Measurements from ENCODE around the gene PNLIPRP3. TPM values are rescaled to one million over a fixed set of nuclear protein-coding genes. Genes with fewer than 3 reads are reported as not detected.

PNLIPRP3 gene
- total and polyA plus RNA-seq, 10 of the 15 experiments (the other 5 are each of a cell fraction or from before 2014, with no cell fraction given): 0.03 TPM; not detected in 9

DNA sequence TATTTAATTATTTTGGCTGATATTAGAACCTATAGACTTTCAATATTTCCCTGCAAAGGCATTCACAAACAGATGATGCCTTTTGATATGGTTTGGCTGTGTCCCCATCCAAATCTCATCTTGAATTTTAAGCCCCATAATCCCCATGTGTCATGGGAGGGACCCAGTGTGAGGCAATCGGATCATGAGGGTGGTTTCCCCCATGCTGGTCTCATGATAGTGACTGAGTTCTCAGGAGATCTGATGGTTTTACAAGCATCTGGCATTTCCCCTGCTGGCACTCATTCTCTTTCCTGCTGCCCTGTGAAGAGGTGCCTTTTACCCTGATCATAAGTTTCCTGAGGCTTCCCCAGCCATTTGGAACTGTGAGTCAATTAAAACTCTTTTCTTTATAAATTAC, 9.3 kb upstream of the PNLIPRP3 start (continued):
- TF ChIP-seq, protein P1, sequence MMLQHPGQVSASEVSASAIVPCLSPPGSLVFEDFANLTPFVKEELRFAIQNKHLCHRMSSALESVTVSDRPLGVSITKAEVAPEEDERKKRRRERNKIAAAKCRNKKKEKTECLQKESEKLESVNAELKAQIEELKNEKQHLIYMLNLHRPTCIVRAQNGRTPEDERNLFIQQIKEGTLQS (IDR thresholded peaks at IDR 0.05; ENCODE audit: borderline replicate concordance, extremely low read depth, low read depth, low read length): no peak
- TF ChIP-seq, protein P2, sequence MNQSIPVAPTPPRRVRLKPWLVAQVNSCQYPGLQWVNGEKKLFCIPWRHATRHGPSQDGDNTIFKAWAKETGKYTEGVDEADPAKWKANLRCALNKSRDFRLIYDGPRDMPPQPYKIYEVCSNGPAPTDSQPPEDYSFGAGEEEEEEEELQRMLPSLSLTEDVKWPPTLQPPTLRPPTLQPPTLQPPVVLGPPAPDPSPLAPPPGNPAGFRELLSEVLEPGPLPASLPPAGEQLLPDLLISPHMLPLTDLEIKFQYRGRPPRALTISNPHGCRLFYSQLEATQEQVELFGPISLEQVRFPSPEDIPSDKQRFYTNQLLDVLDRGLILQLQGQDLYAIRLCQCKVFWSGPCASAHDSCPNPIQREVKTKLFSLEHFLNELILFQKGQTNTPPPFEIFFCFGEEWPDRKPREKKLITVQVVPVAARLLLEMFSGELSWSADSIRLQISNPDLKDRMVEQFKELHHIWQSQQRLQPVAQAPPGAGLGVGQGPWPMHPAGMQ (IDR thresholded peaks at IDR 0.05; ENCODE audit: borderline replicate concordance): no peak
- TF ChIP-seq HCFC1 (IDR thresholded peaks at IDR 0.05; ENCODE audit: low read length): no peak
- TF ChIP-seq MXI1 (IDR thresholded peaks at IDR 0.05; ENCODE audit: low read depth, low read length): no peak
- TF ChIP-seq EZH2 (IDR thresholded peaks at IDR 0.05; ENCODE audit: borderline replicate concordance, control insufficient read depth, low read depth, low read length): no peak

DNA sequence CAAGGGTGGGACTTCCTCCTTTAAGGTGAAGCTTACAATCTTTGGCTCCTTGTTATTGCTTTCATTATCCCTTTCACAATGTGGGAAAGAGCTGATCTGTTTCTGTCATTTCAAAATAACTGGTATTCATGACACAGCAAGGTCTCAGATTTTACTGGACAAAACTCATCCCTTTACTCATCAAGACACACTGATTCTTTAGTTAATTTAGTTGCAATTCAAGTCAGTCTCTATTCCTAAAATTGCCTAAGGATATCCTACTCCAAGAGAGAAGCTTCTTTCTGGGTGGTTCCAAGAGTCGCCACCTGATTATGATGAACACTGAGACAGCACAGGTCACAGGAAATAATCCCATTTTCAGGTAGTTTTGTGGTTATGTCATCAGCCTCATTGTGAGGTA, 5.8 kb upstream of the PNLIPRP3 start:
- BruUV-seq (replicated peaks): no TSS peak
- ChIA-PET CTCF (interaction anchor here (1.1 kb wide), 1 partner anchor 10 kb away, joined by 3 read pairs; no protein-coding TSS in a partner anchor), RAD21 (ENCODE audit: unreplicated experiment) (no interaction called here), SMC1A (ENCODE audit: uncharacterized antibody, unreplicated experiment) (no interaction called here), POLR2A (no interaction called here)
- Histone ChIP-seq H4K20me1 (ENCODE audit: control insufficient read depth, insufficient read depth) (no peaks in the 10 kb centered on the region), H2AFZ (ENCODE audit: control insufficient read depth, low read depth, low read length) (no peak overlapping the region), H3K79me2 (ENCODE audit: control insufficient read depth, insufficient read depth, low read length) (no peaks in the 10 kb centered on the region), H3K4me3 (no peak overlapping the region), H3K36me3 (ENCODE audit: control insufficient read depth in 2 of 2, insufficient read depth in 2 of 2, low read length in 1 of 2) (no peaks in the 10 kb centered on the region), H3K9ac (ENCODE audit: control insufficient read depth, insufficient read depth, low read length) (no peak overlapping the region), H3K4me2 (ENCODE audit: control insufficient read depth, insufficient read depth) (no peak overlapping the region), H3K9me3 (replicated peaks; ENCODE audit: control insufficient read depth, insufficient read depth, low read length) (no peaks in the 10 kb centered on the region), H3K27me3 (replicated peaks in 1 of 2; ENCODE audit: control insufficient read depth in 2 of 2, insufficient read depth in 2 of 2, low read length in 1 of 2) (no peaks in the 10 kb centered on the region), H3K27ac (ENCODE audit: control insufficient read depth, insufficient read depth) (no peak overlapping the region), H3K4me1 (ENCODE audit: control insufficient read depth, insufficient read depth, low read length) (no peaks in the 10 kb centered on the region)
- in situ Hi-C loops (cut with MboI): no loop called here
- 0% methylated on average over 1 of the region's 1 CpG for WGBS (ENCODE audit: insufficient coverage, insufficient replicate concordance, low lambda C conversion rate, missing lambda C conversion rate)
- ATAC-seq: no peak
- no peak for FAIRE-seq
- no peak for DNase-seq (ENCODE audit: low read depth, low spot score)
- intact Hi-C loops (cut with micrococcal nuclease; ENCODE audit: unreplicated experiment): no loop called here
- TF ChIP-seq, protein P3, sequence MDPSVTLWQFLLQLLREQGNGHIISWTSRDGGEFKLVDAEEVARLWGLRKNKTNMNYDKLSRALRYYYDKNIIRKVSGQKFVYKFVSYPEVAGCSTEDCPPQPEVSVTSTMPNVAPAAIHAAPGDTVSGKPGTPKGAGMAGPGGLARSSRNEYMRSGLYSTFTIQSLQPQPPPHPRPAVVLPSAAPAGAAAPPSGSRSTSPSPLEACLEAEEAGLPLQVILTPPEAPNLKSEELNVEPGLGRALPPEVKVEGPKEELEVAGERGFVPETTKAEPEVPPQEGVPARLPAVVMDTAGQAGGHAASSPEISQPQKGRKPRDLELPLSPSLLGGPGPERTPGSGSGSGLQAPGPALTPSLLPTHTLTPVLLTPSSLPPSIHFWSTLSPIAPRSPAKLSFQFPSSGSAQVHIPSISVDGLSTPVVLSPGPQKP (IDR thresholded peaks at IDR 0.05; ENCODE audit: low read depth, low read length): no peak
- TF ChIP-seq ZNF274 (IDR thresholded peaks at IDR 0.05; ENCODE audit: insufficient read depth, insufficient read length): no peak
- TF ChIP-seq, protein P4, sequence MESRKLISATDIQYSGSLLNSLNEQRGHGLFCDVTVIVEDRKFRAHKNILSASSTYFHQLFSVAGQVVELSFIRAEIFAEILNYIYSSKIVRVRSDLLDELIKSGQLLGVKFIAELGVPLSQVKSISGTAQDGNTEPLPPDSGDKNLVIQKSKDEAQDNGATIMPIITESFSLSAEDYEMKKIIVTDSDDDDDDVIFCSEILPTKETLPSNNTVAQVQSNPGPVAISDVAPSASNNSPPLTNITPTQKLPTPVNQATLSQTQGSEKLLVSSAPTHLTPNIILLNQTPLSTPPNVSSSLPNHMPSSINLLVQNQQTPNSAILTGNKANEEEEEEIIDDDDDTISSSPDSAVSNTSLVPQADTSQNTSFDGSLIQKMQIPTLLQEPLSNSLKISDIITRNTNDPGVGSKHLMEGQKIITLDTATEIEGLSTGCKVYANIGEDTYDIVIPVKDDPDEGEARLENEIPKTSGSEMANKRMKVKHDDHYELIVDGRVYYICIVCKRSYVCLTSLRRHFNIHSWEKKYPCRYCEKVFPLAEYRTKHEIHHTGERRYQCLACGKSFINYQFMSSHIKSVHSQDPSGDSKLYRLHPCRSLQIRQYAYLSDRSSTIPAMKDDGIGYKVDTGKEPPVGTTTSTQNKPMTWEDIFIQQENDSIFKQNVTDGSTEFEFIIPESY (IDR thresholded peaks at IDR 0.05): no peak
- TF ChIP-seq, protein P5, sequence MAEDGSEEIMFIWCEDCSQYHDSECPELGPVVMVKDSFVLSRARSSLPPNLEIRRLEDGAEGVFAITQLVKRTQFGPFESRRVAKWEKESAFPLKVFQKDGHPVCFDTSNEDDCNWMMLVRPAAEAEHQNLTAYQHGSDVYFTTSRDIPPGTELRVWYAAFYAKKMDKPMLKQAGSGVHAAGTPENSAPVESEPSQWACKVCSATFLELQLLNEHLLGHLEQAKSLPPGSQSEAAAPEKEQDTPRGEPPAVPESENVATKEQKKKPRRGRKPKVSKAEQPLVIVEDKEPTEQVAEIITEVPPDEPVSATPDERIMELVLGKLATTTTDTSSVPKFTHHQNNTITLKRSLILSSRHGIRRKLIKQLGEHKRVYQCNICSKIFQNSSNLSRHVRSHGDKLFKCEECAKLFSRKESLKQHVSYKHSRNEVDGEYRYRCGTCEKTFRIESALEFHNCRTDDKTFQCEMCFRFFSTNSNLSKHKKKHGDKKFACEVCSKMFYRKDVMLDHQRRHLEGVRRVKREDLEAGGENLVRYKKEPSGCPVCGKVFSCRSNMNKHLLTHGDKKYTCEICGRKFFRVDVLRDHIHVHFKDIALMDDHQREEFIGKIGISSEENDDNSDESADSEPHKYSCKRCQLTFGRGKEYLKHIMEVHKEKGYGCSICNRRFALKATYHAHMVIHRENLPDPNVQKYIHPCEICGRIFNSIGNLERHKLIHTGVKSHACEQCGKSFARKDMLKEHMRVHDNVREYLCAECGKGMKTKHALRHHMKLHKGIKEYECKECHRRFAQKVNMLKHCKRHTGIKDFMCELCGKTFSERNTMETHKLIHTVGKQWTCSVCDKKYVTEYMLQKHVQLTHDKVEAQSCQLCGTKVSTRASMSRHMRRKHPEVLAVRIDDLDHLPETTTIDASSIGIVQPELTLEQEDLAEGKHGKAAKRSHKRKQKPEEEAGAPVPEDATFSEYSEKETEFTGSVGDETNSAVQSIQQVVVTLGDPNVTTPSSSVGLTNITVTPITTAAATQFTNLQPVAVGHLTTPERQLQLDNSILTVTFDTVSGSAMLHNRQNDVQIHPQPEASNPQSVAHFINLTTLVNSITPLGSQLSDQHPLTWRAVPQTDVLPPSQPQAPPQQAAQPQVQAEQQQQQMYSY (CRISPR knock-in tag; IDR thresholded peaks at IDR 0.05): no peak
- no peak for TF ChIP-seq RB1 (IDR thresholded peaks at IDR 0.05; ENCODE audit: borderline replicate concordance)
- no peak for TF ChIP-seq EED (IDR thresholded peaks at IDR 0.05; ENCODE audit: low read depth)
- no peak for TF ChIP-seq RELA (IDR thresholded peaks at IDR 0.05; ENCODE audit: borderline replicate concordance, partially characterized antibody)
- no peak for TF ChIP-seq ATF7 (IDR thresholded peaks at IDR 0.05; ENCODE audit: low read depth)
- TF ChIP-seq TAF1 (IDR thresholded peaks at IDR 0.05; ENCODE audit: borderline replicate concordance, low read depth, low read length): no peak
- TF ChIP-seq FOS (IDR thresholded peaks at IDR 0.05; ENCODE audit: borderline replicate concordance, extremely low read depth, insufficient read length): no peak
